Skeletal muscle satellite cell (primary cell): Measurements from ENCODE around the gene IRX4.
A peak's percentile ranks its signal among the peaks of the same experiment; 100 is the strongest.

Experiments used
- H3K27me3 ChIP-seq: 2 replicates; pipeline ENCODE4 v1.7.0; 2013; ENCODE audit warnings: low read length; ENCODE audit not compliant: control insufficient read depth, insufficient read depth
- H3K36me3 ChIP-seq: 2 replicates; pipeline ENCODE4 v1.7.0; 2013; ENCODE audit warnings: mild to moderate bottlenecking, control low read depth, low read length; ENCODE audit not compliant: insufficient read depth
- H3K4me1 ChIP-seq: 2 replicates; pipeline ENCODE4 v1.7.0; 2013; ENCODE audit warnings: low read length; ENCODE audit not compliant: control insufficient read depth, insufficient read depth
- H3K4me2 ChIP-seq: 2 replicates; pipeline ENCODE4 v1.7.0; 2013; ENCODE audit warnings: mild to moderate bottlenecking, low read length
- H3K4me3 ChIP-seq: 2 replicates; pipeline ENCODE4 v1.7.0; 2013; ENCODE audit warnings: low read length
- H3K9ac ChIP-seq: 2 replicates; pipeline ENCODE4 v1.7.0; 2013; ENCODE audit warnings: mild to moderate bottlenecking, low read depth, low read length, moderate library complexity
- H3K9me3 ChIP-seq: replicated peaks from 2 replicates; pipeline ENCODE4 v1.7.0; 2013; ENCODE audit warnings: mild to moderate bottlenecking, control low read depth, low read length

Gene IRX4

GRCh38 chr5:1887588-1888360, 5.0 kb upstream of the IRX4 start:
- peaks cover 7% of the 10 kb centered on the region for H3K4me1 ChIP-seq
- no peaks in the 10 kb centered on the region for H3K9me3 ChIP-seq
- no peak overlapping the region for H3K9ac ChIP-seq
- H3K36me3 ChIP-seq: no peaks in the 10 kb centered on the region
- H3K4me3 ChIP-seq: no peak overlapping the region
- H3K4me2 ChIP-seq: no peak overlapping the region
- H3K27me3 ChIP-seq: peaks cover 31% of the 10 kb centered on the region

- no peak overlapping the region for H3K9ac ChIP-seq
- peaks cover 8% of the 10 kb centered on the region for H3K4me1 ChIP-seq
- no peaks in the 10 kb centered on the region for H3K9me3 ChIP-seq
- peaks cover 36% of the 10 kb centered on the region for H3K27me3 ChIP-seq
- no peak overlapping the region for H3K4me3 ChIP-seq
- no peak overlapping the region for H3K4me2 ChIP-seq
- no peaks in the 10 kb centered on the region for H3K36me3 ChIP-seq
Measured at GRCh38 chr5:1886846-1887587, 4.3 kb upstream of the IRX4 start.

GRCh38 chr5:1885868-1886845, 3.4 kb upstream of the IRX4 start:
- Histone ChIP-seq H3K4me2 (no peak overlapping the region), H3K36me3 (no peaks in the 10 kb centered on the region), H3K9ac (no peak overlapping the region), H3K4me1 (peaks cover 8% of the 10 kb centered on the region), H3K4me3 (no peak overlapping the region), H3K9me3 (no peaks in the 10 kb centered on the region), H3K27me3 (peaks cover 39% of the 10 kb centered on the region)

GRCh38 chr5:1885404-1885755, 2.7 kb upstream of the IRX4 start:
- peaks cover 8% of the 10 kb centered on the region for H3K4me1 ChIP-seq
- peaks cover 40% of the 10 kb centered on the region for H3K27me3 ChIP-seq
- no peak overlapping the region for H3K9ac ChIP-seq
- no peaks in the 10 kb centered on the region for H3K36me3 ChIP-seq
- H3K4me2 ChIP-seq: no peak overlapping the region
- no peaks in the 10 kb centered on the region for H3K9me3 ChIP-seq
- H3K4me3 ChIP-seq: no peak overlapping the region

GRCh38 chr5:1884678-1885403, 2.1 kb upstream of the IRX4 start:
- no peak overlapping the region for H3K4me3 ChIP-seq
- H3K9me3 ChIP-seq: no peaks in the 10 kb centered on the region
- no peak overlapping the region for H3K9ac ChIP-seq
- H3K36me3 ChIP-seq: no peaks in the 10 kb centered on the region
- peaks cover 8% of the 10 kb centered on the region for H3K4me1 ChIP-seq
- H3K4me2 ChIP-seq: no peak overlapping the region
- H3K27me3 ChIP-seq: peaks cover 46% of the 10 kb centered on the region

- no peak overlapping the region for H3K4me3 ChIP-seq
- no peak overlapping the region for H3K4me2 ChIP-seq
- H3K9ac ChIP-seq: no peak overlapping the region
Measured at GRCh38 chr5:1883925-1884677, 1.4 kb upstream of the IRX4 start.

GRCh38 chr5:1883120-1883924, 597 bp upstream of the IRX4 start:
- Histone ChIP-seq H3K9me3 (no peaks in the 10 kb centered on the region), H3K4me2 (peak overlapping the region; percentile 77), H3K4me3 (peak overlapping the region; percentile 52), H3K27me3 (peaks cover 48% of the 10 kb centered on the region), H3K9ac (no peak overlapping the region), H3K4me1 (peaks cover 8% of the 10 kb centered on the region), H3K36me3 (no peaks in the 10 kb centered on the region)

More at GRCh38 chr5:1883925-1884677, 1.4 kb upstream of the IRX4 start:
- H3K27me3 ChIP-seq: peaks cover 51% of the 10 kb centered on the region
- H3K4me1 ChIP-seq: peaks cover 8% of the 10 kb centered on the region
- H3K36me3 ChIP-seq: no peaks in the 10 kb centered on the region
- no peaks in the 10 kb centered on the region for H3K9me3 ChIP-seq

- no peaks in the 10 kb centered on the region for H3K9me3 ChIP-seq
- H3K4me3 ChIP-seq: no peak overlapping the region
- H3K4me2 ChIP-seq: peak overlapping the region; percentile 20
- H3K4me1 ChIP-seq: peaks cover 8% of the 10 kb centered on the region
- H3K9ac ChIP-seq: no peak overlapping the region
- H3K27me3 ChIP-seq: peaks cover 53% of the 10 kb centered on the region
- H3K36me3 ChIP-seq: no peaks in the 10 kb centered on the region
Measured at GRCh38 chr5:1881731-1882336, 891 bp downstream of the IRX4 start.

GRCh38 chr5:1881098-1881572, 1.6 kb downstream of the IRX4 start:
- H3K36me3 ChIP-seq: no peaks in the 10 kb centered on the region
- no peaks in the 10 kb centered on the region for H3K9me3 ChIP-seq
- H3K9ac ChIP-seq: no peak overlapping the region
- H3K27me3 ChIP-seq: peaks cover 56% of the 10 kb centered on the region
- H3K4me1 ChIP-seq: peaks cover 8% of the 10 kb centered on the region
- no peak overlapping the region for H3K4me3 ChIP-seq
- H3K4me2 ChIP-seq: peak overlapping the region; percentile 11
